Measurements from ENCODE around the gene HOXA7. TPM values are rescaled to one million over a fixed set of nuclear protein-coding genes. Genes with fewer than 3 reads are reported as not detected.

The HOXA7 gene
- total and polyA plus RNA-seq, 2 donors (not counting 1 experiment from before 2014, with no cell fraction given): 0.37 TPM; not detected in 1

- H2AFZ ChIP-seq (ENCODE audit: insufficient read depth, low read depth, low read length, poor library complexity, severe bottlenecking): no peak overlapping the region
- no peak for ATAC-seq (ENCODE audit: low read depth)
- no peak overlapping the region for H3K4me3 ChIP-seq (ENCODE audit: control extremely low read depth in 1 of 5, extremely low read depth in 1 of 5, insufficient read depth in 1 of 5, low read depth in 2 of 5, low read length in 4 of 5)
- peaks cover 52 to 80% of the 10 kb centered on the region in 2 donors for H3K4me1 ChIP-seq (ENCODE audit: control insufficient read depth in 2 of 2, insufficient read depth in 2 of 2, low read length in 2 of 2)
- ChIA-PET POLR2A (no interaction called here), CTCF (interaction anchor here (0.8 to 5.9 kb wide), 10 partner anchors 9 to 833 kb away, joined by 3 to 28 read pairs (median 4); partner anchors contain the start of gene HOXA13)
- no peaks in the 10 kb centered on the region for H3K36me3 ChIP-seq (replicated peaks in 1 of 2; ENCODE audit: control extremely low read depth in 1 of 2, control insufficient read depth in 1 of 2, extremely low read depth in 1 of 2, insufficient read depth in 2 of 2, low read length in 1 of 2)
- H3K27ac ChIP-seq (ENCODE audit: low read length in 2 of 2): no peak overlapping the region
- peaks cover 0 to 99% (median 88%) of the 10 kb centered on the region in 4 experiments for H3K27me3 ChIP-seq (replicated peaks in 1 of 4; ENCODE audit: control extremely low read depth in 1 of 4, control insufficient read depth in 3 of 4, insufficient read depth in 4 of 4, low read length in 3 of 4)
- H3K4me3 Mint-ChIP-seq: no peak overlapping the region
- peaks cover 44% of the 10 kb centered on the region for H3K4me1 Mint-ChIP-seq
- DNase-seq: peak; percentile 26
- H3K79me2 ChIP-seq (ENCODE audit: control insufficient read depth, insufficient read depth, low read length): no peaks in the 10 kb centered on the region
- peak; percentile 16 for TF ChIP-seq EZH2 (IDR thresholded peaks at IDR 0.05; ENCODE audit: borderline replicate concordance, insufficient read depth, low read depth, low read length, poor library complexity, severe bottlenecking)
- TF ChIP-seq CTCF (IDR thresholded peaks at IDR 0.05): no peak
- H3K9me3 ChIP-seq (ENCODE audit: control extremely low read depth in 1 of 3, control insufficient read depth in 2 of 3, insufficient read depth in 1 of 3, low read length in 2 of 3): peaks cover 0 to 80% (median 9%) of the 10 kb centered on the region in 3 donors
- H4K20me1 ChIP-seq (ENCODE audit: control insufficient read depth, insufficient read depth, low read length, poor library complexity, severe bottlenecking): no peaks in the 10 kb centered on the region
- no peak overlapping the region for H3K4me2 ChIP-seq (replicated peaks; ENCODE audit: low read depth, low read length, poor library complexity, severe bottlenecking)
- H3K9me3 Mint-ChIP-seq (ENCODE audit: insufficient read depth): no peaks in the 10 kb centered on the region
- WGBS (ENCODE audit: insufficient coverage): no CpG with 5 or more reads among the region's 4 CpGs
- H3K27ac Mint-ChIP-seq: no peak overlapping the region
- H3K27me3 Mint-ChIP-seq: peaks cover 78% of the 10 kb centered on the region
- no peak overlapping the region for H3K9ac ChIP-seq (ENCODE audit: low read length)
- intact Hi-C loops (cut with micrococcal nuclease): loop anchor here (5.0 kb wide), 1 partner anchor 35 kb away; the partner anchor contains the start of gene HOXA3
Measured at GRCh38 chr7:27186668-27187474, 30.4 kb upstream of the HOXA7 start.

Measured in B cell (primary cell).